HG03442 (cell line): Measurements from ENCODE around the gene SKA1.
"Not testable (repeated sequence)": the region's sequence is repeated elsewhere in the genome, so short reads cannot be mapped to it uniquely, and the experiment has no call there.

Experiments used
- ATAC-seq: cut with Tn5 transposase; IDR thresholded peaks from one replicate; pipeline ENCODE4 v1.9.1; 2021; ENCODE audit warnings: mild to moderate bottlenecking, moderate library complexity; ENCODE audit not compliant: unreplicated experiment

The SKA1 gene

GRCh38 chr18:50393802-50394201, 19.0 kb downstream of the SKA1 start:
- ATAC-seq = no peak

DNA sequence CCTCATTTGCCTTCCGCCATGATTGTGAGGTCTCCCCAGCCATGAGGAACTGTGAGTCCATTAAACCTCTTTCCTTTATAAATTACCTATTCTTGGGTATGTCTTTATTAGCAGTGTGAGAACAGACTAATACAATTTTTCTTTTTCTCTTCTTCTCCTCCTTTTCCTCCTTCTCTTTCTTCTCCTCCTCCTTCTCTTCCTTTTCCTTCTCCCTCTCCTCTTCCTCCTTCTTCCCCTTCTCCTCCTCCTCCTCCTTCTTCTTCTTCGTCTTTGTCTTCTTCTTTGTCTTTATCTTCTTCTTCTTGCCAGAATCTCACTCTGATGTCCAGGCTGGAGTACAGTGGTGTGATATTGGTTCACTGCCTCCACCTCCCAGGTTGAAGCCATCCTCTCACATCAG, 20.2 kb downstream of the SKA1 start:
- ATAC-seq = no peak

GRCh38 chr18:50396005-50396660, 21.3 kb downstream of the SKA1 start:
- ATAC-seq = no peak

DNA sequence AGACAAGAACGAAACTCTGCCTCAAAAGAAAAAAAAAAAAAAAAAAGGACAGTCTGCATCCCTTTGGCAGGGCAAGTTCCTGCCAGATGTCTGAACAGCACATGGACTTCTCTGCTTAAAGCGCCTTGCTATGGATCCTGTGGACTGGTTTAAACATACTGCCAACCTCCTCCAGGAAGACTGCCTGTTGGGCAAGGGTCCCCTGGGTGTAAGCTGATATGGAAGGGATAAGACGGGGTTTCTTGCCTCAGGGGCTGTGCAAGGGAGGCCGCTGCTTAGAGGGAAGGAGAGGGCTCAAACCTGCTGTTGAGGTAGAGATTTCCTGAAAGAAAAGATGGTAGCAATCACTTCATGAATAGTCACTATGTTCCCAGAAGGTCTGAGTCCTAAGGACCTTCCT, 22.2 kb downstream of the SKA1 start:
- ATAC-seq = no peak

DNA sequence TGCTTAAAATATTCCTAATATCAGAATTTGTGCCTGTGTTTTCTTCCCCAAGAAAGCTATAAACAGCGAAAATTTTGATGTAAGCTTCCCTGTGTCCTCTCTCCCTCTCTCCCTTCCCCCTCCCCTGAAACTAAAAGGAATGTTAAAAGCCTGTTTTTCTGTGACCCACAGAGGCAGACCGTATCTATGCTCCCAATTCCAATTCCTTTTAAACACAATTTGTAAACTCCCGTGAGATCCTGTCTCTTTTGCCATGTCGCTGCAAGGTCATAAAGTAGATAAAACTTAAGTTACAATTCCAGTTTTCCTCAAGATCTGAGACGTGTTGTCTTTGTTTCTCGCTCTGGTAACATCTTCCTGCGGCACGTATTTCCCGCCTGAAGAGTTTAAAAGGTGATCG, 23.3 kb downstream of the SKA1 start:
- ATAC-seq = no peak

GRCh38 chr18:50398947-50399346, 24.1 kb downstream of the SKA1 start:
- no peak for ATAC-seq

GRCh38 chr18:50399582-50399981, 24.7 kb downstream of the SKA1 start:
- no peak for ATAC-seq

- ATAC-seq = not testable (repeated sequence)
Measured at GRCh38 chr18:50400438-50400837, 25.6 kb downstream of the SKA1 start.

- no peak for ATAC-seq
Measured at GRCh38 chr18:50401295-50401694, 26.4 kb downstream of the SKA1 start.

GRCh38 chr18:50401888-50402287, 27.0 kb downstream of the SKA1 start:
- ATAC-seq = no peak

DNA sequence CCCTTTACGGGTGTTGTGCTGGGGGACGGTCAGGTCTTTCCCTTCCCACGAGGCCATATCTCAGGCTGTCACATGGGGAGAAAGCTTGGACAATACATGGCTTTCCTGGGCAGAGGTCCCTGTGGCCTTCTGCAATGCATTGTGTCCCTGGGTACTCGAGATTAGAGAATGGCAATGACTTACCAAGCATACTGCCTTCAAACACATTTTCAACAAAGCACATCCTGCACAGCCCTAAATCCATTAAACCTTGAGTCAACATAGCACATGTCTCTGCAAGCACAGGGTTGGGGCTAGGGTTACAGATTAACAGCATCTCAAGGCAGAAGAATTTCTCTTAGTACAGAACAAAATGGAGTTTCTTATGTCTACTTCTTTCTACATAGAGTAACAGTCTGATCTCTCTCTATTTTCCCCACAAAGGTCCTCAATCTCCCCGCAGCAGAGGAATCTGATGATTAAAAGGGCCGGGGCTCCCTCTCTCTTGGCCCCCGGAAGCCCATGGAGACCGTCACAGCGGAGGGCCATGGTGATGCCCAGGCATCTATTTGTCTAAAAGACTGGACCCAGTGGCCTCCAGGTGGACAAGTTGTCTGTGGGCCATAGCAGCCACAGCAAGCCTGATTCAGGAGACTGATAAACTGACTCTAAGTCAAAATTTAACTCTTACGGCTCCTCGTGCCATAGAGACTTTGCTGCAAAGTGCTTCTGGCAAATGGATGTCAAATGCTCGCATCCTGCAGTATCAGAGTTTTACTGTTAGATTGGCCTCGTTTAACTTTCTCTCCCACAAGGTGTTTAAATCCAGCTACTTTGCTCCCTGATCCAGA, 30.1 kb downstream of the SKA1 start:
- not testable (repeated sequence) for ATAC-seq

GRCh38 chr18:50405582-50406271, 30.9 kb downstream of the SKA1 start:
- ATAC-seq = no peak

- no peak for ATAC-seq
Measured at GRCh38 chr18:50409236-50409635, 34.4 kb downstream of the SKA1 start.

GRCh38 chr18:50410008-50410407, 35.2 kb downstream of the SKA1 start:
- ATAC-seq = no peak

- ATAC-seq = no peak
Measured at GRCh38 chr18:50410894-50411293, 36.0 kb downstream of the SKA1 start.

DNA sequence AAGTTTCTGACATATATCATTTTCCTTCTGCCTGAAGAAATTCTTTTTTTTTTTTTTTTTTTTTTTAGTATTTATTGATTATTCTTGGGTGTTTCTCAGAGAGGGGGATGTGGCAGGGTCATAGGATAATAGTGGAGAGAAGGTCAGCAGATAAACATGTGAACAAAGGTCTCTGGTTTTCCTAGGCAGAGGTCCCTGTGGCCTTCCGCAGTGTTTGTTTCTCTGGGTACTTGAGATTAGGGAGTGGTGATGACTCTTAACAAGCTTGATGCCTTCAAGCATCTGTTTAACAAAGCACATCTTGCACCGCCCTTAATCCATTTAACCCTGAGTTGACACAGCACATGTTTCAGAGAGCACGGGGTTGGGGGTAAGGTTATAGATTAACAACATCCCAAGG, 42.0 kb downstream of the SKA1 start:
- ATAC-seq = not testable (repeated sequence)

GRCh38 chr18:50417705-50418104, 42.9 kb downstream of the SKA1 start:
- ATAC-seq = not testable (repeated sequence)

DNA sequence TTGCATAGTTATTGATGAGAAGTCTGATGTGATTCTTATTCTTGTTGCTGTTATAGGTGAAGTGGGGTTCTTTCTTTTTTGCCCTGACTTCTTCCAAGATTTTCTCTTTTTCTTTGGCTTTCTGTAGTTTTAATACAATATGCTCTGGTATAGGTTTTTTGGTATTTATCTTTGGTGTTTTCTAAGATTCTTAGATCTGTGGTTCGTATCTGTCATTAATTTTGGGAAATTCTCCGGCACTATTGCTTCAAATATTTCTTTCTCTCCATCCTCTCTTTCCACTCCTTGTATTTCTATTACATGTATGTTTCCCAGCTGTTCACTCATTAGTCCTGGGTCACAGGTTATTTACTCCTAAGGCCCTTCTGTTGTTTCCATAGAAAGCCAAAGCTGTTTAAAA, 43.8 kb downstream of the SKA1 start:
- no peak for ATAC-seq

GRCh38 chr18:50422286-50422898, 47.5 kb downstream of the SKA1 start:
- no peak for ATAC-seq

GRCh38 chr18:50424877-50425690, 50.2 kb downstream of the SKA1 start:
- ATAC-seq = no peak

DNA sequence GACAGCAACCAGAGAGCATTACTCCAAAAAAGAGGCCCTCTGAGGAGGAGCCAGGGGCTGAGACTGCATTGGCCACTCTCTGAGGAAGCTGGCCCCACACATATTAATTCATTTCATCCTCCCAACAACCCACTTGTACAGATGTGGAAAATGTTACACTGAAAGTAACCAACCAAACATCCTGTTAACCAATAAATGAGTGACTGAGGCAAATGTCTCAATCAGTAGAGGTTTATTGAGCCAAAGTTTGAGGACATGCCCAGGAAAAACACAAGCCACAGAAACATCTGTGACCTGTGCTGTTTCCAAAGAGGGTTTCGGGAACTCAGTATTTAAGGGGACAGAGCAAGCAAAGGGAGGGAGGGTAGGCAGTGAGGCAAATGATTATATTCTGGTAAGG, 53.0 kb downstream of the SKA1 start:
- ATAC-seq = no peak
